Activated CD4-positive, alpha-beta T cell treated with anti-CD3 and anti-CD28 coated beads for 4 hours (primary cell): ENCODE results near the gene GALNT1.

ENCODE experiments used
- DNase-seq, 2 donors: peaks; one replicate each; pipeline ENCODE4 v3.0.0-alpha.2; 2020

Gene GALNT1

GRCh38 chr18:35582899-35583558 is 1.5 kb downstream of the GALNT1 start:
- DNase-seq = no peak

- DNase-seq = no peak
Measured at GRCh38 chr18:35584735-35585134, 3.2 kb downstream of the GALNT1 start.

GRCh38 chr18:35585608-35586007 is 4.1 kb downstream of the GALNT1 start:
- DNase-seq = no peak

- no peak for DNase-seq
Measured at GRCh38 chr18:35588122-35588521, 6.6 kb downstream of the GALNT1 start.

GRCh38 chr18:35588995-35589394 is 7.5 kb downstream of the GALNT1 start:
- peak; percentile 24 to 48 for DNase-seq

- no peak for DNase-seq
Measured at GRCh38 chr18:35589546-35589945, 8.0 kb downstream of the GALNT1 start.

GRCh38 chr18:35590935-35591334 is 9.4 kb downstream of the GALNT1 start:
- no peak for DNase-seq

- no peak for DNase-seq
Measured at GRCh38 chr18:35592298-35592697, 10.8 kb downstream of the GALNT1 start.

GRCh38 chr18:35593859-35594258 is 12.3 kb downstream of the GALNT1 start:
- DNase-seq = no peak

- no peak for DNase-seq
Measured at GRCh38 chr18:35597758-35598157, 16.2 kb downstream of the GALNT1 start.

GRCh38 chr18:35602193-35602820 is 20.8 kb downstream of the GALNT1 start:
- no peak for DNase-seq

GRCh38 chr18:35603008-35603407 is 21.5 kb downstream of the GALNT1 start:
- DNase-seq = no peak

- DNase-seq = no peak
Measured at GRCh38 chr18:35603528-35603927, 22.0 kb downstream of the GALNT1 start.

- DNase-seq = no peak
Measured at GRCh38 chr18:35604369-35604768, 22.8 kb downstream of the GALNT1 start.

GRCh38 chr18:35605686-35606417 is 24.3 kb downstream of the GALNT1 start:
- no peak for DNase-seq

- DNase-seq = no peak
Measured at GRCh38 chr18:35609236-35609635, 27.7 kb downstream of the GALNT1 start.

- no peak for DNase-seq
Measured at GRCh38 chr18:35610089-35610488, 28.5 kb downstream of the GALNT1 start.

- no peak for DNase-seq
Measured at GRCh38 chr18:35610724-35611123, 29.2 kb downstream of the GALNT1 start.

- no peak for DNase-seq
Measured at GRCh38 chr18:35611518-35611917, 30.0 kb downstream of the GALNT1 start.

- DNase-seq = no peak
Measured at GRCh38 chr18:35616074-35616473, 34.5 kb downstream of the GALNT1 start.

- peak; percentile 68 to 71 for DNase-seq
Measured at GRCh38 chr18:35616664-35617423, 35.3 kb downstream of the GALNT1 start.

- no peak for DNase-seq
Measured at GRCh38 chr18:35617865-35618264, 36.3 kb downstream of the GALNT1 start.

GRCh38 chr18:35618289-35618688 is 36.7 kb downstream of the GALNT1 start:
- DNase-seq = no peak
